ENCODE measurements around the gene SOX15. TPM values are rescaled to one million over a fixed set of nuclear protein-coding genes. Genes with fewer than 3 reads are reported as not detected.

Gene SOX15
- total and polyA plus RNA-seq, 2 experiments from 2014 or later: 0.71 TPM; not detected in 1

GRCh38 chr17:7576432-7576937, 13.4 kb downstream of the SOX15 start:
- peaks cover 33% of the 10 kb centered on the region for H4K20me1 ChIP-seq (ENCODE audit: insufficient read depth)
- H3K9me3 ChIP-seq (ENCODE audit: low read depth): no peaks in the 10 kb centered on the region
- H2AFZ ChIP-seq: no peak overlapping the region
- H3K79me2 ChIP-seq (ENCODE audit: insufficient read depth): peaks cover 75% of the 10 kb centered on the region
- peaks cover 44% of the 10 kb centered on the region for H3K36me3 ChIP-seq (ENCODE audit: low read depth)
- H3K27me3 ChIP-seq (replicated peaks; ENCODE audit: insufficient read depth): no peaks in the 10 kb centered on the region
- H3K4me1 ChIP-seq (ENCODE audit: insufficient read depth): peaks cover 37% of the 10 kb centered on the region
- 61 to 67% methylated on average over 14 of the region's 14 CpGs for WGBS, 2 experiments (ENCODE audit: low coverage in 1 of 2, low lambda C conversion rate in 2 of 2, missing lambda C conversion rate in 2 of 2)
- in situ Hi-C loops (cut with MboI): no loop called here
- no peak overlapping the region; the same call in 1 of the 2 replicates for H3K4me3 ChIP-seq
- peaks cover 63% of the 10 kb centered on the region for H3F3A ChIP-seq (ENCODE audit: insufficient read depth)
- peak; percentile 32 for DNase-seq
- peak overlapping the region; percentile 96 for H3K27ac ChIP-seq
- TF ChIP-seq EZH2 (IDR thresholded peaks at IDR 0.05; ENCODE audit: insufficient read depth, poor library complexity, severe bottlenecking) (no peak), EZH2phosphoT487 (IDR thresholded peaks at IDR 0.05; ENCODE audit: insufficient read depth, low read depth) (no peak)
- no peaks in the 10 kb centered on the region for H3K9me2 ChIP-seq (ENCODE audit: insufficient read depth)
- peak overlapping the region; percentile 79 for H3K4me2 ChIP-seq (ENCODE audit: unreplicated experiment)
- H3K9ac ChIP-seq: peak overlapping the region; percentile 99

- H3K79me2 ChIP-seq (ENCODE audit: insufficient read depth): peaks cover 75% of the 10 kb centered on the region
- in situ Hi-C loops (cut with MboI): no loop called here
- no peak for DNase-seq
- no peaks in the 10 kb centered on the region for H3K27me3 ChIP-seq (replicated peaks; ENCODE audit: insufficient read depth)
- H3K9ac ChIP-seq: peak overlapping the region; percentile 99
- H3K4me2 ChIP-seq (ENCODE audit: unreplicated experiment): peak overlapping the region; percentile 79
- peak overlapping the region; percentile 93 for H3K4me3 ChIP-seq
- TF ChIP-seq EZH2 (IDR thresholded peaks at IDR 0.05; ENCODE audit: insufficient read depth, poor library complexity, severe bottlenecking) (no peak), EZH2phosphoT487 (IDR thresholded peaks at IDR 0.05; ENCODE audit: insufficient read depth, low read depth) (no peak)
- peak overlapping the region; percentile 96 for H3K27ac ChIP-seq
- no peaks in the 10 kb centered on the region for H3K9me2 ChIP-seq (ENCODE audit: insufficient read depth)
- H3K36me3 ChIP-seq (ENCODE audit: low read depth): peaks cover 44% of the 10 kb centered on the region
- peaks cover 37% of the 10 kb centered on the region for H3K4me1 ChIP-seq (ENCODE audit: insufficient read depth)
- peaks cover 63% of the 10 kb centered on the region for H3F3A ChIP-seq (ENCODE audit: insufficient read depth)
- no peaks in the 10 kb centered on the region for H3K9me3 ChIP-seq (ENCODE audit: low read depth)
- no peak overlapping the region for H2AFZ ChIP-seq
- 46 to 55% methylated on average over 7 of the region's 7 CpGs for WGBS, 2 experiments (ENCODE audit: low coverage in 1 of 2, low lambda C conversion rate in 2 of 2, missing lambda C conversion rate in 2 of 2)
- H4K20me1 ChIP-seq (ENCODE audit: insufficient read depth): peaks cover 33% of the 10 kb centered on the region
Observed at GRCh38 chr17:7575959-7576358, 13.9 kb downstream of the SOX15 start.

GRCh38 chr17:7575481-7575883, 14.4 kb downstream of the SOX15 start:
- Histone ChIP-seq H3K9me3 (ENCODE audit: low read depth) (no peaks in the 10 kb centered on the region), H3K9me2 (ENCODE audit: insufficient read depth) (no peaks in the 10 kb centered on the region), H3K36me3 (ENCODE audit: low read depth) (peaks cover 44% of the 10 kb centered on the region), H3K79me2 (ENCODE audit: insufficient read depth) (peaks cover 75% of the 10 kb centered on the region), H3K4me1 (ENCODE audit: insufficient read depth) (peaks cover 37% of the 10 kb centered on the region), H3K9ac (peak overlapping the region; percentile 99), H4K20me1 (ENCODE audit: insufficient read depth) (peaks cover 33% of the 10 kb centered on the region), H3F3A (ENCODE audit: insufficient read depth) (peaks cover 63% of the 10 kb centered on the region), H3K4me2 (ENCODE audit: unreplicated experiment) (peak overlapping the region; percentile 79), H3K27me3 (replicated peaks; ENCODE audit: insufficient read depth) (no peaks in the 10 kb centered on the region), H3K4me3 (peak overlapping the region; percentile 93), H3K27ac (peak overlapping the region; percentile 96), H2AFZ (no peak overlapping the region)
- in situ Hi-C loops (cut with MboI): no loop called here
- peak; percentile 58 for DNase-seq
- 44 to 56% methylated on average over 1 of the region's 1 CpG for WGBS, 2 experiments (ENCODE audit: low coverage in 1 of 2, low lambda C conversion rate in 2 of 2, missing lambda C conversion rate in 2 of 2)
- TF ChIP-seq EZH2 (IDR thresholded peaks at IDR 0.05; ENCODE audit: insufficient read depth, poor library complexity, severe bottlenecking) (no peak), EZH2phosphoT487 (IDR thresholded peaks at IDR 0.05; ENCODE audit: insufficient read depth, low read depth) (no peak)

GRCh38 chr17:7574176-7574953, 15.5 kb downstream of the SOX15 start:
- H3F3A ChIP-seq (ENCODE audit: insufficient read depth): peaks cover 62% of the 10 kb centered on the region
- no peaks in the 10 kb centered on the region for H3K27me3 ChIP-seq (replicated peaks; ENCODE audit: insufficient read depth)
- H3K4me1 ChIP-seq (ENCODE audit: insufficient read depth): peaks cover 30% of the 10 kb centered on the region
- H3K4me2 ChIP-seq (ENCODE audit: unreplicated experiment): peak overlapping the region; percentile 79
- DNase-seq: peak; percentile 54
- peaks cover 33% of the 10 kb centered on the region for H4K20me1 ChIP-seq (ENCODE audit: insufficient read depth)
- in situ Hi-C loops (cut with MboI): no loop called here
- H3K9ac ChIP-seq: peak overlapping the region; percentile 99
- H3K9me2 ChIP-seq (ENCODE audit: insufficient read depth): no peaks in the 10 kb centered on the region
- peak overlapping the region; percentile 96 for H3K27ac ChIP-seq
- no peaks in the 10 kb centered on the region for H3K9me3 ChIP-seq (ENCODE audit: low read depth)
- 6% methylated on average over 14 to 15 of the region's 15 CpGs for WGBS, 2 experiments (ENCODE audit: low coverage in 1 of 2, low lambda C conversion rate in 2 of 2, missing lambda C conversion rate in 2 of 2)
- peak overlapping the region; percentile 93 for H3K4me3 ChIP-seq
- peaks cover 44% of the 10 kb centered on the region for H3K36me3 ChIP-seq (ENCODE audit: low read depth)
- no peak overlapping the region for H2AFZ ChIP-seq
- peaks cover 76% of the 10 kb centered on the region for H3K79me2 ChIP-seq (ENCODE audit: insufficient read depth)
- TF ChIP-seq EZH2 (IDR thresholded peaks at IDR 0.05; ENCODE audit: insufficient read depth, poor library complexity, severe bottlenecking) (no peak), EZH2phosphoT487 (IDR thresholded peaks at IDR 0.05; ENCODE audit: insufficient read depth, low read depth) (no peak)
